ENCODE data around the gene ACSL5. TPM values are rescaled to one million over a fixed set of nuclear protein-coding genes. Genes with fewer than 3 reads are reported as not detected.

The ACSL5 gene
- total RNA-seq, 1 experiment from 2014 or later = not detected

GRCh38 chr10:112361951-112362751 lies 11.8 kb upstream of the ACSL5 start:
- Histone ChIP-seq H4K20me1 (ENCODE audit: control insufficient read depth, insufficient read depth, insufficient read length) (no peaks in the 10 kb centered on the region), H3K4me2 (ENCODE audit: insufficient read depth, insufficient read length, low read length) (no peak overlapping the region), H3T11ph (ENCODE audit: low read length) (no peak overlapping the region), H3K27me3 (ENCODE audit: insufficient read depth, low read length) (0 out of 2 replicates have a peak, but pooled peaks cover 2% of the 10 kb centered on the region), H2AFZ (ENCODE audit: low read length) (no peak overlapping the region), H2BK20ac (ENCODE audit: low read depth, low read length, poor library complexity, severe bottlenecking) (no peak overlapping the region), H4K5ac (ENCODE audit: insufficient read length, low read depth, low read length) (no peak overlapping the region), H4K8ac (replicated peaks; ENCODE audit: insufficient read length, low read depth, low read length) (no peak overlapping the region), H3K56ac (ENCODE audit: insufficient read length, low read depth, low read length) (no peak overlapping the region), H2BK15ac (ENCODE audit: low read depth, low read length) (no peak overlapping the region), H3K9me3 (ENCODE audit: control insufficient read depth, low read depth, low read length) (no peaks in the 10 kb centered on the region), H4K91ac (ENCODE audit: insufficient read length, low read depth, low read length) (no peak overlapping the region), H2BK120ac (ENCODE audit: low read depth, low read length, poor library complexity, severe bottlenecking) (no peak overlapping the region), H3K4ac (ENCODE audit: low read depth, low read length) (no peak overlapping the region), H3K4me1 (ENCODE audit: insufficient read depth, low read length) (no peaks in the 10 kb centered on the region), H3K23me2 (ENCODE audit: insufficient read length, low read depth, low read length, poor library complexity, severe bottlenecking) (no peaks in the 10 kb centered on the region), H2BK5ac (ENCODE audit: insufficient read length, low read length) (no peak overlapping the region), H3K18ac (ENCODE audit: insufficient read length, low read depth, low read length) (no peak overlapping the region), H2AK5ac (ENCODE audit: insufficient read length, low read length) (no peak overlapping the region), H3K27ac (ENCODE audit: insufficient read length, low read depth, low read length) (no peak overlapping the region), H3K79me2 (ENCODE audit: insufficient read depth, low read length) (no peaks in the 10 kb centered on the region), H2BK12ac (ENCODE audit: insufficient read length, low read depth, low read length) (no peak overlapping the region), H3K14ac (ENCODE audit: insufficient read depth, low read length) (no peak overlapping the region), H3K79me1 (ENCODE audit: insufficient read depth, low read depth, low read length, poor library complexity, severe bottlenecking) (no peaks in the 10 kb centered on the region), H3K9ac (ENCODE audit: extremely low read depth, insufficient read length, low read length) (no peak overlapping the region), H3K23ac (ENCODE audit: insufficient read length, low read depth, low read length) (no peak overlapping the region)
- peak; percentile 43 for DNase-seq
- peaks cover 0 to 11% of the 10 kb centered on the region in 2 experiments; a peak in 2 of 4 replicates for H3K4me1 Mint-ChIP-seq
- peaks cover 27% of the 10 kb centered on the region for H3K27me3 Mint-ChIP-seq (ENCODE audit: low read depth)
- H3K36me3 Mint-ChIP-seq (ENCODE audit: insufficient read depth in 1 of 3, low read depth in 3 of 3) = no peaks in the 10 kb centered on the region
- no CpG with 5 or more reads among the region's 6 CpGs for WGBS (ENCODE audit: extremely low coverage, insufficient read length, low lambda C conversion rate)
- H3K4me3 Mint-ChIP-seq = no peak overlapping the region
- TF ChIP-seq CTCF (conservative IDR thresholded peaks at IDR 0.05) = no peak
- H3K9me3 Mint-ChIP-seq = no peaks in the 10 kb centered on the region
- no peak overlapping the region for H3K27ac Mint-ChIP-seq

All from H9 (cell line).